NOMO-1 treated with dmso at 0.1 percent for 144 hours (cell line): Measurements from ENCODE around the gene FSIP2.

ENCODE experiments used
- DNase-seq: peaks from one replicate; lab custom pipeline; 2025; ENCODE audit not compliant: unreplicated experiment; lab: John Stamatoyannopoulos, UW

FSIP2 gene

DNA sequence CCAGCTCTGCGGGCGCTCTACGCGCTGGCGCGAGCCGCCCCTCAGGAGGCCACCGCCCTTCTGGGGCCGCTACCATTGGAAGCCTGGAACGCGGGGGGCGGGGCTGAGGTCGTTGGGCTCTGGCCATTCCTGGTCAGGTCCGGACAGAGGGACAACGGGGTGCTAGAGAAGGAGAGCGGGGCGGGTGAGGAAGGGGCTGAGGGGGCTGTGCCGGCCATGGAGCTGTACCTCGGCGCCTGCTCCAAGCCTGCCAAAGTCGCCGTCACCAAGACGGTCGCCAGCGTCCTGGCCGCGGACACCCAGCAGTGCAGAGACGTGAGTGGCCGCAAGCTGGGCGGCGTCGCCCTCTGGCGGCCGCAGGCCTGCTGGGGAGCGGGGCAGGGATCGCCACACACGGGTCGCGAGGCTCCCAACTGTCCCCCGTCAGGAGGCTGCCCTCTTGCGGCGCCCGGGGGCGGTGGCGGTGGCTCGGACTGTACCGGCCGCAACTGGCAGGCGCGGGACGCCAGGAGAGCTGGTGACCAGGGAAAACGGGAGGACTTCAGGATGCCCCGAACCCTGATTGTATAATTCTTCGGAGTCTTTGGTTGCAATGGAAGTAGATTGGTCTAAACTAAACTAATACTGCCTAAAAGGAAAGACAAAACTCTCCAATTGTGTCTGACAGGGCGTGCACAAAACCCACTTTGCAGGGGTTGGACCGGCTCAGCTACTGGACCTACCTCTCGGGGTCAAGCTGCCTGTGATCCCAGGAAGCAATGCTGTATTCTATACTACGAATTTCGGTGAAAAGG, at the start of gene FSIP2:
Gene FSIP2 (plus strand): TSS at position 126 of the 794 bp plus-strand sequence. CDS start 91 bp downstream, at position 217.
- DNase-seq, result no peak

- no peak for DNase-seq
Measured at GRCh38 chr2:185689906-185690539, 48.6 kb upstream of the FSIP2 start.

DNA sequence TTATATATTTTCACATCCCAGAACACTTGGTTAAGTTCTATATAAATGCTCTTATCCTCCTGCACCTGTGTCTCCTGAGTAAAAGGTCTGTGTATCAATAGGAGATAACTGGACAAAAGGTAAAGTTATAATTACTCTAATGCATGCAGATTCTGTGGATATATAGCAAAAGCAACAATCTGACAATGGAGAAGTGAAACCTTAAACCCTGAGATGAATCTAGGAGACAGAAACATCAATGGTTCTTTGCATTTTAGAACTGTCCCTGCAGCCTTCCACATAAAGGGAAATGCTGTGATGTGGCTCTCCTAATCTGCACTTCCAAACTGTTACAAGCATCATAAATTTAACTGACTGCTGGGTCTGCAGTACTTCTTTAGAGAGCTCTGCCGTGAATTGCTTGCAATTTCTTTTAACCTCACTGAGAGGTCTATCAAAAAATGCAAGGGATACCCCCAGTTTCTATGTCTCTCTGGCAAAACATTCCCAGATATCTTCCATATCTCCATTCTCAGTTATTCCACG, 42.8 kb upstream of the FSIP2 start:
- DNase-seq, result no peak

GRCh38 chr2:185700883-185701282, 37.7 kb upstream of the FSIP2 start:
- DNase-seq, result no peak

DNA sequence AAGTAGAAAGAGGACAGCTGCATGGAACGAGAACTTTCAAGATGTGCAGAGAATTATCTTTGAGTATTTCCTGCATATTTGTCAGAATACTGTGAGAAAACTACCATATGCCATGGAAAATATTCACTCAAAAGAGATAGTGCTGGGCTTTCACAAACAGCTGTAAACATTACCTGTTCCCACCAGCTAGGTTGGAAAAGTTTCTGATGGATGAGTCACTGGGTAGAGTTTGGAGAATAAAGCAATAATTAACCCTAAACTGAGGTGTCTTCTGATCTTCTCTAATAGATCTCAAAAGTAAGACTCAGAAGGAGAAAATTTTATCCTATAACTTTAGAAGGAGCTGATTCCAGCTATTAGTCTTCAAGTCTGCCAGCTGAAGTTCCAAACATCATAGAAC, 3.9 kb upstream of the FSIP2 start:
- no peak for DNase-seq

DNA sequence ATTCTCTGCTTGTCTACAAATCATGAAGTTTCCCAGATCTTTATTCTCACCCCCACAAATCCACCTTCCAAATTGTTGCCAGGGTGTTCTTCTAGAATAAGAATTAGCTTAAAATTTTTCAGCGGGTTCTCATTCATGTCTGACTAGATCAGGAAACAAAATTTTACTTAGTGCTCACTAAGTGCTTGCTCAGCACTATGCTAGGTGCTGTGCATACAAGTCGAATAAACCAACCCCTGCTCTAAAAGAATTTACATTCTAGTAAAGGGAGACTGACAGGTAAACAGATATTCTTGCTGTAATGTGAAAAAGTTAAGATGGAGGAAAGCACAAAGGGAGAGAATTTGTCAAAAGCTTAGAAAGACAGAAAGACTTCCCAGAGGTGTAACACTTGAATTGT, 2.4 kb upstream of the FSIP2 start:
- no peak for DNase-seq

- DNase-seq, result no peak
Measured at GRCh38 chr2:185745864-185746859, 7.6 kb downstream of the FSIP2 start.

- DNase-seq, result no peak
Measured at GRCh38 chr2:185757356-185757755, 18.8 kb downstream of the FSIP2 start.

GRCh38 chr2:185771396-185771795, 32.8 kb downstream of the FSIP2 start:
- no peak for DNase-seq

- no peak for DNase-seq
Measured at GRCh38 chr2:185780890-185781289, 42.3 kb downstream of the FSIP2 start.

- DNase-seq, result no peak
Measured at GRCh38 chr2:185782223-185782769, 43.7 kb downstream of the FSIP2 start.

GRCh38 chr2:185785156-185785555, 46.6 kb downstream of the FSIP2 start:
- DNase-seq, result no peak

DNA sequence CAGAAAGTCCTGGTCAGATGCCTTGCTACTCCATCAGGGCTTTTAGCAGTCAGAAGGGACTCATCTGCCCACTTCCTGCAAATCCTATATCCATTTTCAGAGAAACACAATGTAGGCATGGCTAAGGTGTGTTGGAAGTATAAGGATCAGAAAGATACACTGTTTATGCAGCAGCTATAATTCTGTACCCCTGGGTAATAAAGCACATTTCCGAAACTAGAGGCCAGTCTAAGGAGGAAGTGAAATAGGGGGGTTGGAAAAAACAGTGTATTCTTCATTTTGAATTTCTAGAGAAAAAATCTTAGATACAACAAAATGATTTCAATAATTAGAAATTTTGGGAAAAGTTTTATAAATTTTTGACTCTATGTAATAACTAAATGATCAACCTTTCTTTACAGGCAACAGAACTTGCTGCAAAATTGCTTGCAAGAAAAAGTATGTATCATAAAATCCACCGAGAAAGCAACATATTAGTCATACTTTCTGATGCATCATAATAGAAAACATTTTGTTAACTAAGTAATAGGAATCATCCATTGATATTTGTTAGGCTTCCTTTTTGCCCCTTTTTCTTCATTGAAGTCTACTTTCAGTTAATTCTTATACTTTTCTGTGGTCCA, 47.4 kb downstream of the FSIP2 start:
- no peak for DNase-seq

DNA sequence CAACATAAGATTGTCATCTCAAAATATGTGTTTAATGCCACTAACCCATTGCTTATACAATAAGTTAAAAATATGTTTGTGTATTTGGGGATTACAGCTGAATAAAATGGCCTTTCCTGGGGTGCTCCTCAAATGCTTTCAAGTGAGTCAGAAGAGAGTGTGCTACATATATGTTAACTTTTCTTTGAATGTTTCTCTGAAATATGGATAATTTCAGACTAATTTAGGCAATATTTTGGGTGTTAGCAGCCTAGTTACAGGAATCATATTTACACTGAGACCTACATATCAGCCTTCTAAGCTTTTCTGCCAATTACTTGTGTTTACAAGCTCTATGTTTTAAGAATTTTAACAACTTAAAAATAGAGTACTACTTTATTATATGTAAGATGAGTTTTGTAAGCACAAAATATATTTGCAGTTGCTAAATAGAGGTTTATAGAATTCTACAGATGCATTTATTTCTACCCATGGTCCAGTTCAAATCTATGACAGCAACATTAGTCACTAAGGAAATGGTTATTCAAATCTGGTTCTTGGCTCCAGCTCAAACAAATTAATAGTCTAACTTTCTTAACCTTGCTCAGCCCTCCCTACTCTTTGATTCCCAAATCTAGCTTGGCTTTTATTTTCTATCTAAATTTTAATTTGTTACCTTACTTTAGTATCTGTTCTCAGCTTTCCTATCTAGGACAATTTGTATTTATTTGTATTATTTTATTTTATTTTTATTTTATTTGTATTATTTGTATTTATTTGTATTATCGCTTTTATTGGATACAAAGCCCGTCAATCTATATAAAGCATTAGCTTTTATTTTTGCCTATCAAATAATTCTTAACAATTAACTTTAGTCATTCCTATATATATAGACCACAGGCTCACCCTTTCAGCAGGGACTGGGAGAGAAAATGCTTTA, 48.9 kb downstream of the FSIP2 start:
- no peak for DNase-seq

DNA sequence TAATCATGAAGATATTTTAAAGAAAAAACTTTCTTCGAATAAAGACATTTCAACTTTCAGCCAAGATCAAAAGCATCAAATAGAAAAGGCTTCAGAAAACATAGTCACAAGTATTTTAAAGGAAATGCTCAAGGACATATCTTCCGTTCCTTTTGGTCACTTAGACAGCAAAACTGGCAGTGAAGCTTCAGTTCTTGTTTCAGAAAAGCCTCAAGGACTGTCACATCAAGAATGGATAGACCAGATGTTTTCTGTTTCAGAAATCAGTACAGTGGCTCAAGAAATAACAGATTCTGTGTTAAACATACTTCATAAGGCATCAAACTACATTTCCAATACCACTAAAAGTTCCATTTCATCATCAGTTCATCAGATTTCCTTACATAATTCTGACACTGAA, 51.8 kb downstream of the FSIP2 start:
- no peak for DNase-seq

GRCh38 chr2:185793532-185794345, 55.1 kb downstream of the FSIP2 start:
- DNase-seq, result no peak

GRCh38 chr2:185796758-185797157, 58.2 kb downstream of the FSIP2 start:
- DNase-seq, result no peak

DNA sequence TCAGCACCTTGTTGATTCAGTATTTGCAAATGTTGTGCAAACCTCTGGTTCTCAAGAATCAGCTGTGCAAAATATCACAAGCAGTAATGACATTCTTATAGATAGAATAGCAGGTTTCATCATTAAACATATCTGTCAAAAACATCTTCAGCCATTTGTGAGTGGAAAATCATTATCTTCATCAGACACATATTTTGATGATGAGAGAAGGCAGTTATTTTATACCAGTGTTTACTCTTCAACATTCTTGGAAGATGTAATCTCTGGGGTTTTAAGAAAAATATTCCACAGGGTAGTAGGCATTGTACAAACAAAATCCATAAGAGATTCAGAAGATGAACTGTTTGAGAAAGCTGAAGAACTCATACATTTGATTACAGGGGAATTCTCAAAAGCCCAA, 64.3 kb downstream of the FSIP2 start:
- DNase-seq, result no peak

DNA sequence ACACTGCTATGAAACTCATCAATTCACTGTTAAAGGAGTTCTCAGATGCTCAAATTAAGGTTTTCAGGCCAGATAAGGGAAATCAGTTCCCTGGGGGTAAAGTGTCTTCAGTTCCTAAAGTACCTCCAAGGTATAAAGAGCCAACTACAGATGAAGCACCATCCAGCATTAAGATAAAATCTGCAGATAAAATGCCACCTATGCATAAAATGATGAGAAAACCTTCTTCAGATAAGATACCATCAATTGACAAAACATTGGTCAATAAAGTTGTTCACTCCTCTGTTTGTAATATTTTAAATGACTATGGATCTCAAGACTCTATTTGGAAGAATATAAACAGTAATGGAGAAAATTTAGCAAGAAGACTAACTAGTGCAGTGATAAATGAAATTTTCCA, 68.2 kb downstream of the FSIP2 start:
- DNase-seq, result no peak
